K562 (cell line): ENCODE results near the gene TMEM184C. TPM values are rescaled to one million over a fixed set of nuclear protein-coding genes. Genes with fewer than 3 reads are reported as not detected.

Source experiments
- CREM ChIP-seq: IDR thresholded peaks from 2 replicates; pipeline ENCODE4 v1.6.1; 2014; ENCODE audit warnings: antibody characterized with exemption, low read depth
- polyA plus RNA-seq, 8 experiments: library from polyadenylated mRNA; depleted of rRNA in 4 of 8; stranded (reverse) in 5 of 8; unstranded in 3 of 8; fragments of >200 nt; fragmentation: Nextera tagmentation in 2 of 8; fragmentation: Illumina TruSeq in 1 of 8; extraction: Ambion mirVana in 2 of 8; extraction: Trizol in 1 of 8; gene quantifications; 2 replicates each; pipeline versions ENCODE4 v1.2.1 to v1.2.3, GENCODE V29; 2011 to 2014; ENCODE audit warnings: inconsistent platforms in 1 of 8, missing spikeins in 1 of 8
- total RNA-seq, 7 experiments: library from RNA; depleted of rRNA in 6 of 7; stranded (reverse); fragments of >200 nt in 6 of 7; fragmentation: Illumina TruSeq in 2 of 7; extraction: Trizol in 2 of 7; gene quantifications; 2 replicates each; pipeline versions ENCODE4 v1.2.1 to v1.2.3, GENCODE V29; 2011 to 2021; ENCODE audit warnings: low replicate concordance in 1 of 7
- TF ChIP-seq, protein P1 (sequence below): fragments of 450-650 bp; IDR thresholded peaks from 2 replicates; pipeline ENCODE4 v1.6.1; 2016; ENCODE audit warnings: borderline replicate concordance
- TF ChIP-seq, protein P2 (sequence below), 2 experiments: fragments of 450-650 bp in 1 of 2; sonication (generic) in 1 of 2; formaldehyde crosslinking in 1 of 2; IDR thresholded peaks; 2 replicates each; pipeline versions ENCODE4 v1.7.1 to v1.9.0; 2016 to 2022; ENCODE audit warnings: inconsistent platforms in 1 of 2, mild to moderate bottlenecking in 1 of 2, missing genetic modification reagents in 1 of 2
- TF ChIP-seq, protein P3 (sequence below): sonication (generic); formaldehyde crosslinking; IDR thresholded peaks from 2 replicates; pipeline ENCODE4 v1.8.0; 2022; ENCODE audit warnings: missing genetic modification reagents, mild to moderate bottlenecking, moderate library complexity, borderline replicate concordance

Gene TMEM184C
- total and polyA plus RNA-seq, 9 of the 15 experiments (the other 6 are each of a cell fraction or from before 2014, with no cell fraction given): 3.9 to 24.2 (median 18.2) TPM

DNA sequence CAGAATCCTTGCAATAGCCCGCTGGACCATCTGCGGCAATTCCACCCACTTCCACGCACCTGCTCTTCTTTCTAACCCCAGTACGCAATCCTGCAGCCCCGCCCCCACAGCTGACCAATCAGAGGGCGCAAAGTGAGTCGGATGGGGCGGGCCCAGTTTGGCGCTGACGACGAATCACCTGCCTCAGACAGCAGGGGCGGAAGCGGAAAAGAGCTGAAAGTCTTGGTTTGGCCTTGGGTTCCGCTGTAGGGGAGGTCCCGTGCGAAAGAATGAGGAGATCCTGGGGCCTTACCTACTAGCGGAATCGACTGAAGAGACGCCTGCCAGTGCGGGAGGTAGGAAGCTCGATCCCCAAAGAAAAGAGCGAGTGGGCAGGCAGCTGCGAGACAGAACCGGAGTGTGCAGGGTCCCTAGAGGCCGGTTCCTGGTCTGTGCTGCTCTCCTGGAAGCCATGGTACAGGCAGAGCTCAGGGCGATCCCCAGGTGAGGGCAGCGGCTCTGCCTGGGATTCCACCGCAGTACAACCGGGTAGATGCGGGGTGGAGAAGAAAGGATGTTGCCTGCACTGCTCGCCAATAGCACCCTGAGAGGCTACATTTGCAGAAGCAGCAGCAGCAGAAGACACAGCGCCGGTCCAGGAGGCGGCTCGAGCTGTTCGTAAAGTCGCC is at the start of gene TMEM184C (continued):
- TF ChIP-seq, protein P1, sequence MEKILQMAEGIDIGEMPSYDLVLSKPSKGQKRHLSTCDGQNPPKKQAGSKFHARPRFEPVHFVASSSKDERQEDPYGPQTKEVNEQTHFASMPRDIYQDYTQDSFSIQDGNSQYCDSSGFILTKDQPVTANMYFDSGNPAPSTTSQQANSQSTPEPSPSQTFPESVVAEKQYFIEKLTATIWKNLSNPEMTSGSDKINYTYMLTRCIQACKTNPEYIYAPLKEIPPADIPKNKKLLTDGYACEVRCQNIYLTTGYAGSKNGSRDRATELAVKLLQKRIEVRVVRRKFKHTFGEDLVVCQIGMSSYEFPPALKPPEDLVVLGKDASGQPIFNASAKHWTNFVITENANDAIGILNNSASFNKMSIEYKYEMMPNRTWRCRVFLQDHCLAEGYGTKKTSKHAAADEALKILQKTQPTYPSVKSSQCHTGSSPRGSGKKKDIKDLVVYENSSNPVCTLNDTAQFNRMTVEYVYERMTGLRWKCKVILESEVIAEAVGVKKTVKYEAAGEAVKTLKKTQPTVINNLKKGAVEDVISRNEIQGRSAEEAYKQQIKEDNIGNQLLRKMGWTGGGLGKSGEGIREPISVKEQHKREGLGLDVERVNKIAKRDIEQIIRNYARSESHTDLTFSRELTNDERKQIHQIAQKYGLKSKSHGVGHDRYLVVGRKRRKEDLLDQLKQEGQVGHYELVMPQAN: peak; percentile 74; the same call in 1 of the 2 replicates
- TF ChIP-seq CREM: peak; percentile 49
- TF ChIP-seq, protein P2, sequence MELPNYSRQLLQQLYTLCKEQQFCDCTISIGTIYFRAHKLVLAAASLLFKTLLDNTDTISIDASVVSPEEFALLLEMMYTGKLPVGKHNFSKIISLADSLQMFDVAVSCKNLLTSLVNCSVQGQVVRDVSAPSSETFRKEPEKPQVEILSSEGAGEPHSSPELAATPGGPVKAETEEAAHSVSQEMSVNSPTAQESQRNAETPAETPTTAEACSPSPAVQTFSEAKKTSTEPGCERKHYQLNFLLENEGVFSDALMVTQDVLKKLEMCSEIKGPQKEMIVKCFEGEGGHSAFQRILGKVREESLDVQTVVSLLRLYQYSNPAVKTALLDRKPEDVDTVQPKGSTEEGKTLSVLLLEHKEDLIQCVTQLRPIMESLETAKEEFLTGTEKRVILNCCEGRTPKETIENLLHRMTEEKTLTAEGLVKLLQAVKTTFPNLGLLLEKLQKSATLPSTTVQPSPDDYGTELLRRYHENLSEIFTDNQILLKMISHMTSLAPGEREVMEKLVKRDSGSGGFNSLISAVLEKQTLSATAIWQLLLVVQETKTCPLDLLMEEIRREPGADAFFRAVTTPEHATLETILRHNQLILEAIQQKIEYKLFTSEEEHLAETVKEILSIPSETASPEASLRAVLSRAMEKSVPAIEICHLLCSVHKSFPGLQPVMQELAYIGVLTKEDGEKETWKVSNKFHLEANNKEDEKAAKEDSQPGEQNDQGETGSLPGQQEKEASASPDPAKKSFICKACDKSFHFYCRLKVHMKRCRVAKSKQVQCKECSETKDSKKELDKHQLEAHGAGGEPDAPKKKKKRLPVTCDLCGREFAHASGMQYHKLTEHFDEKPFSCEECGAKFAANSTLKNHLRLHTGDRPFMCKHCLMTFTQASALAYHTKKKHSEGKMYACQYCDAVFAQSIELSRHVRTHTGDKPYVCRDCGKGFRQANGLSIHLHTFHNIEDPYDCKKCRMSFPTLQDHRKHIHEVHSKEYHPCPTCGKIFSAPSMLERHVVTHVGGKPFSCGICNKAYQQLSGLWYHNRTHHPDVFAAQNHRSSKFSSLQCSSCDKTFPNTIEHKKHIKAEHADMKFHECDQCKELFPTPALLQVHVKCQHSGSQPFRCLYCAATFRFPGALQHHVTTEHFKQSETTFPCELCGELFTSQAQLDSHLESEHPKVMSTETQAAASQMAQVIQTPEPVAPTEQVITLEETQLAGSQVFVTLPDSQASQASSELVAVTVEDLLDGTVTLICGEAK (IDR thresholded peaks at IDR 0.05): peak; percentile 97
- TF ChIP-seq, protein P2 (CRISPR knock-in tag; IDR thresholded peaks at IDR 0.05): no peak
- TF ChIP-seq, protein P3, sequence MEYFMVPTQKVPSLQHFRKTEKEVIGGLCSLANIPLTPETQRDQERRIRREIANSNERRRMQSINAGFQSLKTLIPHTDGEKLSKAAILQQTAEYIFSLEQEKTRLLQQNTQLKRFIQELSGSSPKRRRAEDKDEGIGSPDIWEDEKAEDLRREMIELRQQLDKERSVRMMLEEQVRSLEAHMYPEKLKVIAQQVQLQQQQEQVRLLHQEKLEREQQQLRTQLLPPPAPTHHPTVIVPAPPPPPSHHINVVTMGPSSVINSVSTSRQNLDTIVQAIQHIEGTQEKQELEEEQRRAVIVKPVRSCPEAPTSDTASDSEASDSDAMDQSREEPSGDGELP (CRISPR knock-in tag): peak; percentile 84
